ENCODE data around the gene ITPR2.

ITPR2 gene

GRCh38 chr12:26857465-26858176 lies 24.6 kb upstream of the ITPR2 start:
- no peaks in the 10 kb centered on the region for H3K4me1 Mint-ChIP-seq
- no peaks in the 10 kb centered on the region for H3K36me3 Mint-ChIP-seq
- no peak overlapping the region for H3K4me3 Mint-ChIP-seq
- H3K9me3 Mint-ChIP-seq = no peaks in the 10 kb centered on the region
- ATAC-seq (no peak), DNase-seq (ENCODE audit: low spot score in 2 of 2) (no peak)
- H3K27ac Mint-ChIP-seq = no peak overlapping the region

- no peak overlapping the region for H3K27ac Mint-ChIP-seq
- ATAC-seq (peak; percentile 66), DNase-seq (ENCODE audit: low spot score in 2 of 2) (no peak)
- no peak overlapping the region for H3K4me3 Mint-ChIP-seq
- no peaks in the 10 kb centered on the region for H3K36me3 Mint-ChIP-seq
- H3K9me3 Mint-ChIP-seq = no peaks in the 10 kb centered on the region
- H3K4me1 Mint-ChIP-seq = no peaks in the 10 kb centered on the region
Measured at GRCh38 chr12:26855337-26855736, 22.3 kb upstream of the ITPR2 start.

- Mint-ChIP-seq H3K36me3 (no peaks in the 10 kb centered on the region), H3K9me3 (no peaks in the 10 kb centered on the region), H3K27ac (no peak overlapping the region), H3K4me3 (no peak overlapping the region), H3K4me1 (no peaks in the 10 kb centered on the region)
- no peak for ATAC-seq
- no peak for DNase-seq (ENCODE audit: low spot score in 2 of 2)
Measured at GRCh38 chr12:26854031-26854390, 21.0 kb upstream of the ITPR2 start.

GRCh38 chr12:26853303-26854030 lies 20.5 kb upstream of the ITPR2 start:
- Mint-ChIP-seq H3K9me3 (no peaks in the 10 kb centered on the region), H3K4me3 (no peak overlapping the region), H3K27ac (no peak overlapping the region), H3K4me1 (no peaks in the 10 kb centered on the region), H3K36me3 (no peaks in the 10 kb centered on the region)
- peak; percentile 90 for ATAC-seq
- DNase-seq (ENCODE audit: low spot score in 2 of 2) = peak; percentile 49 to 74

GRCh38 chr12:26851031-26851809 lies 18.2 kb upstream of the ITPR2 start:
- Mint-ChIP-seq H3K27ac (no peak overlapping the region), H3K4me1 (no peaks in the 10 kb centered on the region), H3K9me3 (no peaks in the 10 kb centered on the region), H3K4me3 (no peak overlapping the region), H3K36me3 (no peaks in the 10 kb centered on the region)
- DNase-seq (ENCODE audit: low spot score in 2 of 2) = no peak
- no peak for ATAC-seq

GRCh38 chr12:26848156-26848825 lies 15.3 kb upstream of the ITPR2 start:
- H3K4me1 Mint-ChIP-seq = no peaks in the 10 kb centered on the region
- H3K4me3 Mint-ChIP-seq = no peak overlapping the region
- H3K36me3 Mint-ChIP-seq = no peaks in the 10 kb centered on the region
- ATAC-seq (no peak), DNase-seq (ENCODE audit: low spot score in 2 of 2) (no peak)
- no peak overlapping the region for H3K27ac Mint-ChIP-seq
- H3K9me3 Mint-ChIP-seq = no peaks in the 10 kb centered on the region

GRCh38 chr12:26847431-26847830 lies 14.4 kb upstream of the ITPR2 start:
- Mint-ChIP-seq H3K27ac (no peak overlapping the region), H3K4me1 (no peaks in the 10 kb centered on the region), H3K36me3 (no peaks in the 10 kb centered on the region), H3K4me3 (no peak overlapping the region), H3K9me3 (no peaks in the 10 kb centered on the region)
- ATAC-seq = no peak
- DNase-seq (ENCODE audit: low spot score in 2 of 2) = no peak

GRCh38 chr12:26846416-26846815 lies 13.4 kb upstream of the ITPR2 start:
- Mint-ChIP-seq H3K4me3 (no peak overlapping the region), H3K27ac (no peak overlapping the region), H3K9me3 (no peaks in the 10 kb centered on the region), H3K36me3 (no peaks in the 10 kb centered on the region), H3K4me1 (no peaks in the 10 kb centered on the region)
- DNase-seq (ENCODE audit: low spot score in 2 of 2) = no peak
- ATAC-seq = no peak

- no peaks in the 10 kb centered on the region for H3K4me1 Mint-ChIP-seq
- DNase-seq (ENCODE audit: low spot score in 2 of 2) (no peak), ATAC-seq (no peak)
- no peak overlapping the region for H3K27ac Mint-ChIP-seq
- H3K36me3 Mint-ChIP-seq = no peaks in the 10 kb centered on the region
- H3K4me3 Mint-ChIP-seq = no peak overlapping the region
- no peaks in the 10 kb centered on the region for H3K9me3 Mint-ChIP-seq
Measured at GRCh38 chr12:26845984-26846383, 13.0 kb upstream of the ITPR2 start.

GRCh38 chr12:26845057-26845666 lies 12.2 kb upstream of the ITPR2 start:
- DNase-seq (ENCODE audit: low spot score in 2 of 2) (no peak), ATAC-seq (no peak)
- Mint-ChIP-seq H3K4me3 (no peak overlapping the region), H3K9me3 (no peaks in the 10 kb centered on the region), H3K36me3 (no peaks in the 10 kb centered on the region), H3K4me1 (no peaks in the 10 kb centered on the region), H3K27ac (no peak overlapping the region)

- Mint-ChIP-seq H3K27ac (no peak overlapping the region), H3K9me3 (no peaks in the 10 kb centered on the region), H3K4me3 (no peak overlapping the region), H3K4me1 (no peaks in the 10 kb centered on the region), H3K36me3 (no peaks in the 10 kb centered on the region)
- DNase-seq (ENCODE audit: low spot score in 2 of 2) (no peak), ATAC-seq (no peak)
Measured at GRCh38 chr12:26843311-26843710, 10.3 kb upstream of the ITPR2 start.

GRCh38 chr12:26841085-26841484 lies 8.1 kb upstream of the ITPR2 start:
- Mint-ChIP-seq H3K4me1 (no peaks in the 10 kb centered on the region), H3K4me3 (no peak overlapping the region), H3K9me3 (no peaks in the 10 kb centered on the region), H3K36me3 (no peaks in the 10 kb centered on the region), H3K27ac (no peak overlapping the region)
- ATAC-seq (no peak), DNase-seq (ENCODE audit: low spot score in 2 of 2) (no peak)

GRCh38 chr12:26839512-26839911 lies 6.5 kb upstream of the ITPR2 start:
- Mint-ChIP-seq H3K4me1 (no peaks in the 10 kb centered on the region), H3K36me3 (no peaks in the 10 kb centered on the region), H3K4me3 (no peak overlapping the region), H3K9me3 (no peaks in the 10 kb centered on the region), H3K27ac (no peak overlapping the region)
- DNase-seq (ENCODE audit: low spot score in 2 of 2) = no peak
- no peak for ATAC-seq

GRCh38 chr12:26838888-26839416 lies 6.0 kb upstream of the ITPR2 start:
- no peak for ATAC-seq
- no peaks in the 10 kb centered on the region for H3K9me3 Mint-ChIP-seq
- DNase-seq (ENCODE audit: low spot score in 2 of 2) = no peak
- H3K4me3 Mint-ChIP-seq = no peak overlapping the region
- H3K36me3 Mint-ChIP-seq = no peaks in the 10 kb centered on the region
- H3K27ac Mint-ChIP-seq = no peak overlapping the region
- peaks cover 3% of the 10 kb centered on the region for H3K4me1 Mint-ChIP-seq

- Mint-ChIP-seq H3K27ac (no peak overlapping the region), H3K9me3 (no peaks in the 10 kb centered on the region), H3K4me1 (peaks cover 20% of the 10 kb centered on the region), H3K4me3 (no peak overlapping the region), H3K36me3 (peaks cover 8% of the 10 kb centered on the region)
- ATAC-seq = no peak
- DNase-seq (ENCODE audit: low spot score in 2 of 2) = no peak
Measured at GRCh38 chr12:26836201-26836600, 3.2 kb upstream of the ITPR2 start.

All from stimulated activated effector memory CD8-positive, alpha-beta T cell treated with anti-CD3 and anti-CD28 coated beads, Interleukin-12 subunit alpha, Interleukin-12 subunit beta, amount 100 ng/mL, for 72 hours (primary cell).